Type B pancreatic cell (in vitro differentiated cells): ENCODE results near the gene FGF11. TPM values are rescaled to one million over a fixed set of nuclear protein-coding genes. Genes with fewer than 3 reads are reported as not detected.

Source experiments
- DNase-seq: peaks from one replicate; pipeline ENCODE4 v3.0.0; 2021; ENCODE audit warnings: mixed read lengths; ENCODE audit not compliant: unreplicated experiment; ENCODE audit errors: extremely low spot score
- H3K27ac Mint-ChIP-seq: 2 replicates; pipeline ENCODE4 v1.8.0; 2021; ENCODE audit warnings: mild to moderate bottlenecking, mixed read lengths
- H3K27me3 Mint-ChIP-seq: 2 replicates; pipeline ENCODE4 v1.8.0; 2021; ENCODE audit warnings: mixed read lengths
- H3K36me3 Mint-ChIP-seq: 2 replicates; pipeline ENCODE4 v1.8.0; 2021; ENCODE audit warnings: mixed read lengths
- H3K4me1 Mint-ChIP-seq: one replicate; pipeline ENCODE4 v1.8.0; 2021; ENCODE audit warnings: mixed read lengths; ENCODE audit not compliant: unreplicated experiment
- H3K4me3 Mint-ChIP-seq: 2 replicates; pipeline ENCODE4 v1.8.0; 2021; ENCODE audit warnings: mild to moderate bottlenecking, mixed read lengths
- H3K9me3 Mint-ChIP-seq: 2 replicates; pipeline ENCODE4 v1.8.0; 2021; ENCODE audit warnings: mixed read lengths
- total RNA-seq: library from RNA; stranded (reverse); gene quantifications from 2 replicates; pipeline ENCODE4 v1.2.1, GENCODE V29; 2021; ENCODE audit warnings: low replicate concordance
- TF ChIP-seq, protein P1 (sequence below): fragments of 200-600 bp; sonication (generic); conservative IDR thresholded peaks from 2 replicates; pipeline ENCODE4 v1.5.0; 2021; ENCODE audit warnings: antibody characterized with exemption, mild to moderate bottlenecking

Gene FGF11
- total RNA-seq, 1 donor from 2014 or later = 21.8 TPM

DNA sequence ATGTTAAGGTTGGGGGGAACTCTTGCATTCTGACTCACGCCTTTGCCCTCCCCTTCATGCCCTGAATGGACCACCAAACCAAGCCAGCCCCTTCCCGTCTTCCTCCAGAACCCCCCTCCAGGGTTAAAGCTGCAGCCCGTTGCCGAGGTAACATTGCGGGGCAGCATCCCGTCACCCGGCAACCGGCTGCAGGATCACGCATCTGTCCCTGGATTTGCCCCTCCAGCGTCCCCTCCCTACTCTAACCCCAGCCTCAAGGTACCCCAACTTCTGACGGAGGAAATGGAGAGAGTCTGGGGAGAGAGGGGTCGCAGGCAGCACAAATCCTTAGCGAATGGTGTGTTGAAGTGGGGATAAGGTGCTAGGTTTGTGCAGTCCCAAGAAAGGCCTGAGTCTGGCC is 32.2 kb upstream of the FGF11 start:
- Mint-ChIP-seq H3K36me3 (peaks cover 12% of the 10 kb centered on the region), H3K27me3 (peaks cover 4% of the 10 kb centered on the region), H3K27ac (no peak overlapping the region), H3K4me1 (peaks cover 12% of the 10 kb centered on the region), H3K9me3 (no peaks in the 10 kb centered on the region), H3K4me3 (peak overlapping the region; percentile 52)
- TF ChIP-seq, protein P1, sequence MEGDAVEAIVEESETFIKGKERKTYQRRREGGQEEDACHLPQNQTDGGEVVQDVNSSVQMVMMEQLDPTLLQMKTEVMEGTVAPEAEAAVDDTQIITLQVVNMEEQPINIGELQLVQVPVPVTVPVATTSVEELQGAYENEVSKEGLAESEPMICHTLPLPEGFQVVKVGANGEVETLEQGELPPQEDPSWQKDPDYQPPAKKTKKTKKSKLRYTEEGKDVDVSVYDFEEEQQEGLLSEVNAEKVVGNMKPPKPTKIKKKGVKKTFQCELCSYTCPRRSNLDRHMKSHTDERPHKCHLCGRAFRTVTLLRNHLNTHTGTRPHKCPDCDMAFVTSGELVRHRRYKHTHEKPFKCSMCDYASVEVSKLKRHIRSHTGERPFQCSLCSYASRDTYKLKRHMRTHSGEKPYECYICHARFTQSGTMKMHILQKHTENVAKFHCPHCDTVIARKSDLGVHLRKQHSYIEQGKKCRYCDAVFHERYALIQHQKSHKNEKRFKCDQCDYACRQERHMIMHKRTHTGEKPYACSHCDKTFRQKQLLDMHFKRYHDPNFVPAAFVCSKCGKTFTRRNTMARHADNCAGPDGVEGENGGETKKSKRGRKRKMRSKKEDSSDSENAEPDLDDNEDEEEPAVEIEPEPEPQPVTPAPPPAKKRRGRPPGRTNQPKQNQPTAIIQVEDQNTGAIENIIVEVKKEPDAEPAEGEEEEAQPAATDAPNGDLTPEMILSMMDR = no peak
- no peak for DNase-seq

GRCh38 chr17:7407485-7408251 is 31.6 kb upstream of the FGF11 start, which contains the start of gene NLGN2:
TSS of gene NLGN2 (plus strand) at chr17:7407845. CDS start at chr17:7408256, 411 bp downstream.
- Mint-ChIP-seq H3K4me1 (peaks cover 17% of the 10 kb centered on the region), H3K36me3 (peaks cover 12% of the 10 kb centered on the region), H3K9me3 (no peaks in the 10 kb centered on the region), H3K27ac (no peak within 1 kb of the TSS), H3K4me3 (peak within 1 kb of the TSS; percentile 52), H3K27me3 (peaks cover 4% of the 10 kb centered on the region)
- no peak for DNase-seq
- TF ChIP-seq, protein P1 = no peak

- TF ChIP-seq, protein P1 = no peak
Measured at GRCh38 chr17:7408252-7408727, 31.0 kb upstream of the FGF11 start.

DNA sequence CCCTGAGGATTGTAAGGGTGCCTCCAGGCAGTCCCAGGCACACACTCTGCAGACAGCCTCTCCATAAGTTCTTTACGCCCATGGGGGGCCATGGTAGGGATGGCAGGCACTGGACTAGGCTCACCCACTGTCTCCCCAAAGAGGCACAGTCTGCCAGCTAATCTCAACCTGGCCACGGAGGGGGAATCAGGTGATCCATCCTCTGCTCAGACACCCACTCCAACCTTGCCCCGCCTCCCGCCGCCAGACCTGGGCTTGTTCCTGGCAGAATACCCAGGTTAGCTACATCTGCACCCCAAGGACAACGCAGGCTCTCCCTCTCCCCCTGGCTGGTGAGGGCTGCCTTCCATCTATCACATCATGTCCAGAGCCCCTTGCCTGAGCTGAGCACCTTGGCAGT is 30.4 kb upstream of the FGF11 start:
- H3K27ac Mint-ChIP-seq = no peak overlapping the region
- peaks cover 17% of the 10 kb centered on the region for H3K4me1 Mint-ChIP-seq
- peaks cover 15% of the 10 kb centered on the region for H3K36me3 Mint-ChIP-seq
- DNase-seq = no peak
- H3K9me3 Mint-ChIP-seq = no peaks in the 10 kb centered on the region
- peak overlapping the region; percentile 64 for H3K4me3 Mint-ChIP-seq
- peaks cover 4% of the 10 kb centered on the region for H3K27me3 Mint-ChIP-seq
- TF ChIP-seq, protein P1 = no peak

More at GRCh38 chr17:7408252-7408727, 31.0 kb upstream of the FGF11 start:
- DNase-seq = no peak
- Mint-ChIP-seq H3K4me1 (peaks cover 17% of the 10 kb centered on the region), H3K9me3 (no peaks in the 10 kb centered on the region), H3K36me3 (peaks cover 15% of the 10 kb centered on the region), H3K4me3 (no peak overlapping the region), H3K27ac (no peak overlapping the region), H3K27me3 (peaks cover 4% of the 10 kb centered on the region)

- TF ChIP-seq, protein P1 = no peak
- DNase-seq = no peak
- peaks cover 17% of the 10 kb centered on the region for H3K4me1 Mint-ChIP-seq
- H3K36me3 Mint-ChIP-seq = peaks cover 15% of the 10 kb centered on the region
- H3K27me3 Mint-ChIP-seq = peaks cover 4% of the 10 kb centered on the region
- peak overlapping the region; percentile 6 for H3K27ac Mint-ChIP-seq
- peak overlapping the region; percentile 5 for H3K4me3 Mint-ChIP-seq
- no peaks in the 10 kb centered on the region for H3K9me3 Mint-ChIP-seq
Measured at GRCh38 chr17:7409716-7410115, 29.6 kb upstream of the FGF11 start.
